HG03520 (cell line): ENCODE results near the gene CNOT6.

ENCODE experiments used
- ATAC-seq: cut with Tn5 transposase; IDR thresholded peaks from one replicate; pipeline ENCODE4 v1.9.1; 2021; ENCODE audit warnings: mild to moderate bottlenecking, moderate library complexity; ENCODE audit not compliant: unreplicated experiment

Gene CNOT6

DNA sequence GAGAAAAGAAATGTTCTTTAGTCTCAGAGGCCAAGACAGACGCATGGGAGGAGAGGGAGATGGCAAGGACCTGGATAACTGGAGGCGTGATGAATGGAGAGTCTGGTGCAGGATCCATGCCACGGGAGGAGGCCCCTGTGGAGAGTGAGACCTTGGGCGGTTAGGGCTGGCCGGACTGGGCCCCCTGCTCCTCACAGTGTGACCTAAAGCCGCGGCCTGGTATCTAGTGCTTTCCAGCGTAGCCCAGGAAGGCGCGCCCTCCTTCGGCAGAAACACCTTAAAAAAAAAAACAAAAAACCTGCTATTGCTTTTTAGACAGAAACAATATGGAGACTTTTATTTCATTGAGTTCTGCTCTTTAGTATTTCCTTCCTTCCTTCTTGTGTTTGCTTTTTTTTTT lies 64.1 kb downstream of the CNOT6 start:
- ATAC-seq: no peak

DNA sequence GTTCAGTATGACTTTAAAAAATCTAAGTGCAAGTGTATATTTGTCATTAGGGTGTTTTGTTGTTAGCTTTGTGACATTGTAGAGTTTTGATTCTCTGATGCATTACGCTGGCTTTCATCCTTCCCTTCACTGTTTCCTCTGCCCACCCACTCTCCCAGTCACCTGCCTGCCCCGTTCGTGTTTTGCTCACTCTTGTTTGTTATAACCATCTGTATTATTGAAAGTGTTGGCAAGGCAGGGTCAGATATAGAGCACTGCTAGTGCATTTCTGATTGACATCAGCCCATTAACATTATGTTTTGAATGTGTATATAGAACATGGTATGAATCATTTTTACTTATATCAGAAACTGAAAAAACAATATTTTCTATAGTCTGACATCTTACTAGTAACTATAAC lies 69.8 kb downstream of the CNOT6 start:
- ATAC-seq: no peak

DNA sequence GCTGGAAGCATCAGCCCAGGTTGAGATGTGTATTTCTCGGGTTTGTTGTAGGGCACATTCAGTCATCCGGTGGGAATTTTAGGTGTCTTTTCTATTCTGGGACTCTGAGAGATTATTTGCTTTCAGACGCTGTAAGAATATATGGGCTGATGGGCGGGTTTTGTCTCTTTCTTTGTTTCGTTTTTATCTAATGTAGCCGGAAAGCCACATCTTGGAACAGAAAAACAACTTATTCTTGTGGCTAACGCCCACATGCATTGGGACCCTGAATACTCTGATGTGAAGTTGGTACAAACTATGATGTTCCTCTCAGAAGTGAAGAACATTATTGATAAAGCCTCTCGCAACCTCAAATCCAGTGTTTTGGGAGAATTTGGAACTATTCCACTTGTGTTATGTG lies 74.7 kb downstream of the CNOT6 start:
- ATAC-seq: no peak

DNA sequence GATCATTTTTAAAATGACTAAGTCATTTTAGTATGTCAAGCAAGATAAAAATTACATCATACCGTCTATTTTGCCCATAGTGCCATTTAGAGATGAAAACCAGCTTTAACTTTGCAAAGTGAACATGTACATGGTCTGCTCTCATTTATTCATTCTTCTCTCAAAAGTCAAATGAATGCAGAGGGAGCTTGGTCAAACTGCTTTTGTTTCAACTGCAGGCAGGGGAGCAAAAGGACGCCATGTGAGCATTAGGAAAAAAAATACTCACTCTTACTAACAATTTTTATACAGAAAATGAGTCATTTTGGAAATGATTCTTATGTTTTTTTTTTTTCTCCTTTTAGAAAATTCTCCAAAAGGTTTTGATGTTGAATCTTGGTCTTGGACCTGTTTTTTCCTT lies 81.4 kb downstream of the CNOT6 start:
- ATAC-seq: no peak

DNA sequence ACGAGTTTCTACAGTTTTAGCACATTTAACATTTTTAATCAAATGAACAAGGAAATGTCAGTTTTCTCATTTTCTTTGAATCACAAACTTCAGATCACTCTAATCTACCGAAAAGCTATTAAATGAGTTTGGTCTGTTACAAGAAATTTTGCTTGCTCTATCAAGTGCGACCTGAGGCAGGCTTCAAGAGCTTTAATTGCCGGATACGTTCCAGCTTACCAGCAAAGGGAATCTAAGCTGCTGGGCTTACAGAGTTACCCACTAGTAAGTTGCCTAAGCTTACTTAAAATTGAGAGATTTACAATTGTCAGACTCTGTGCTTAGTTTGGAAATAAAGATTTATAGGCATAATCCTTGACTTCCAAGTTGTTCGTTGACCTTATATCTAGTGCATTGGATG lies 86.5 kb downstream of the CNOT6 start:
- no peak for ATAC-seq

DNA sequence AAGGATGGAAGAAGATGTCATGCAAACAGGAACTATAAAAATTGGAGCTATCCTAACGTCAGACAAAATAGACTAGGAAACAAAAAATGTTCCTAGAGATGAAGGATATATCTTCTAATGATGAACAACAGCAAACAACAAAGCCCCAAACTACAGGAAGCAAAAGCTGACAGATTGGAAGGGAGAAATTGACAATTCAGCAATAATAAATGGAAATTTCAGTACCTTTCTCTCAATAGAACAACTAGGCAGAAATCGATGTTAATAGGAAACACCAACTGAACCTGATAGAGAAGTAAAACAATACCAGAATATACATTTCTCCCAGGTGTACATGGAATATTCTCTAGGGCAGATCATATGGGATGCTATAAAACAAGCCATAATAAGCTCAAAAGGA lies 89.6 kb downstream of the CNOT6 start:
- no peak for ATAC-seq

DNA sequence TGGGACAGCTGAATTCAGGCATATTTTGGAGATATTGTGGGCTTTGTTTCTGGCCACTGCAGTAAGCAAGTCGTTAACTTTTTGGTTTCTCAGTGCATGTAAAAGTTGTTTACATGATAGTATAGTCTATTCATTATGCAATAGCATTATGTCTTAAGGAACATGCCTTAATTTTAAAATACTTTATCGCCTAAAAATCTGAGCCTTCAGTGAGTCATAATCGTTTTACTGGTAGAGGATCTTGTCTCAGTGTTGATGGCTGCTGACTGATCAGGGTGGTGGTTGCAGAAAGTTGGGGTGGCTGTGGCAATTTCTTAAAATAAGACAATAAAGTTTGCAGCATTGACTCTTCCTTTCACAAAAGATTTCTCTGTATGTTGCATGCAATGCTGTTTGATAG lies 92.0 kb downstream of the CNOT6 start:
- ATAC-seq: no peak

DNA sequence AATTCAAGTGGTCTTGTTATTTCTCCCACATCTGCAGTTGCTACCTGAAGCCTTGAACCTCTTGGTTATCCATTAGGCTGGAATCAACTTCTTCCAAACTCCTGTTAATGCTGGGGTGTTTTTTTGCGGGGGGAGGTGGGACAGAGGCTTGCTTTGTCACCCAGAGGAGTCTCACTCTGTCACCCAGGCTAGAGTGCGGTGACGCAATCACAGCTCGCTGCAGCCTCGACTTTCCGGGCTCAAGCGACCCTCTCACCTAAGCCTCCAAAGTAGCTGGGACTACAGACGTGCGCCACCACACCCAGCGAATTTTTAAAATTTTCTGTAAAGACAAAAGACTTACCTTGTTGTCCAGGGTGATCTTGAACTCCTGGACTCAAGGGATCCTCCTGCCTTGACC lies 92.7 kb downstream of the CNOT6 start:
- no peak for ATAC-seq

DNA sequence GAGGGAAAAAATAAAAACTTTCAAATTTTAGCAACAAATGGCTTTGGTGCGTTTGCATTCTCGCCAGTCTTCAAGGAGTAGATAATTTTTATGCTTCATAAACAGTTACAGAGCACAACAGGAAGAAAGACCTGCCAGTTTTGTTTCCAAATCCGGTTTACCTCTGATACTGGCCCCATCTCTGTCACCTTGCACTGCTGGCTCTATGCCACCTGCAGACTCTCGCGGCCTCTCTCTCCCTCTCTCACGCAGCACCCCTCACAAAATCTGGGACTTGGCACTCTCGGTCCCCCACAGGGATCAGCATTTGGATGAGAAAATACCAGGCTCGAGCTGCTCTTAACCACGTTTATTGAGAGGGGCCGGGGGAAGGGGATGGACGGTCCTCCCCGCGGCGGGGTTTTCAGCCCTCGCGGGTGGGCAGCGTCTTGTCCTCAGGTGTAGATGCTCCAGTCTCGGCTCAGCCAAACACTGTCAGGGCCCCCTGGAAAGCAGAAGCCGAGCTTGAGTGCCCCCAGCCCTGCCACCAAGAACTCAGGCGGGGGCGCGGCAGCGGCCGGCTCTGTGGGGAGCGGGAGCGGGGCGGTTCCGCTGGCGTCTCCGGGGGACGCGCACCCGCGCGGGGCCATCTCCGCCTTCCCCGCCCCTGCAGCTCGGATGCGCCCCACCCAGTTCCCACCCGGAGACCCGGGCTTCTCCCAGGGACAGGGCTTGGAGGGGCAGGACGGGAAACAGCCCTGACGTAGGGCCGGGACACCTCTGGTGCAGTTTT lies 95.8 kb downstream of the CNOT6 start:
- ATAC-seq: no peak

DNA sequence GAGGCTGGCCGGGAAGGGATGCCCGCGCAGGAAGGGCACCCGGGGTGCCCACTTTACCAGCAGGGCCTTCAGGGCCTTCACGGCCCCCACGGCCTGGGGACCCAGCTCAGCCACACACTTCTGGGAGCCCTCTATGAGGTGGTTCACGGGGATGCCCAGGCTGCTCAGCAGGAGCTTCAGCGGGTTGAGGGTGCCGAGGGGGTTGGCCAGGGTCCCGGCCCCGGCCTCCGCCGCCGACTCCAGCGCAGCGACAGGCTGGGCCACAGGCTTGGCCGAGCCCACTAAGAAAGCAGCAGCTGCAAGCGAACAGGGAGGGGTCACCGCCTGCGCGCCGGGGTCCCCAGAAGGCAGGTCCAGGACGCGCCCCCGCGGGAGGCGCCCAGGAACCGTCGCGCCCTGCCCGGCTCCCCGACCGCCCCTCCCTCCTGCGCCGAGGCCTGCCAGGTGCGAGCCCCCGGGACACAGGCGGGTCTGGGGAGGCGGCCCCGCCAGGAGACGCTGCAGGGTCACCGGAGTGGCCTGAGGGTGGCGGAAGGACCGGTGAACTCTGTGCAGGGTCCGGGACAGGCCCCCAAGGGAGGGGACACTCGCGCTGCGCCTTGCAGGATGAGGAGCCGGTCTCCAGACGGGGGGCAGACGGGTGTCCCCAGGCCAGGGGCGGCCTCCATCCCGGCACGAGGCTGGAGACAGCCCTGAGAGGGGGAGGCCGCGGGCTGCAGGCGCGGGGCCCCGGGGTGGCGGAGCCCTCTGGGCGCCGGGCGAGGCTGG lies 96.5 kb downstream of the CNOT6 start:
- ATAC-seq: no peak

DNA sequence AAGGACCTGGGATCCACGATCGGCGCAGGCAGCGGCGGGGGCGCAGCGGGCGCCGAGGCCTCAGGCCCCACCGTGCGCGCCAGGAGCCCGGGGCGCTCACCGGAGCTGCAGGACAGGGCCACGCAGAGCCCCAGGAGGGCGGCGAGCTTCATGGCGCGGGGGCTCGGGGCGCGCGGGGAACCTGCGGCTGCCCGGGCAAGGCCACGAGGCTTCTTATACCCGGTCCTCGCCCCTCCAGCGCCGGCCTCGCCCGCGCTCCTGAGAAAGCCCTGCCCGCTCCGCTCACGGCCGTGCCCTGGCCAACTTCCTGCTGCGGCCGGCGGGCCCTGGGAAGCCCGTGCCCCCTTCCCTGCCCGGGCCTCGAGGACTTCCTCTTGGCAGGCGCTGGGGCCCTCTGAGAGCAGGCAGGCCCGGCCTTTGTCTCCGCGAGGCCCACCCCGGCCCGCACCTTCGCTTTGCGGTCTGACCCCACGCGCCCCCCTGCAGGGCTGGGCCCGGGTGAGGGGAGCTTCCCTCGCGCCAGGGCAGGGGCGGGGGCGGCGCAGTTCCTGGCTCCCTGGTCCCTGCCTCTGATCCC lies 97.2 kb downstream of the CNOT6 start, which contains the start of gene SCGB3A1:
SCGB3A1 (minus strand) TSS at position 189 of the 577 bp plus-strand sequence; CDS start at position 152, 37 bp downstream.
- no peak for ATAC-seq

DNA sequence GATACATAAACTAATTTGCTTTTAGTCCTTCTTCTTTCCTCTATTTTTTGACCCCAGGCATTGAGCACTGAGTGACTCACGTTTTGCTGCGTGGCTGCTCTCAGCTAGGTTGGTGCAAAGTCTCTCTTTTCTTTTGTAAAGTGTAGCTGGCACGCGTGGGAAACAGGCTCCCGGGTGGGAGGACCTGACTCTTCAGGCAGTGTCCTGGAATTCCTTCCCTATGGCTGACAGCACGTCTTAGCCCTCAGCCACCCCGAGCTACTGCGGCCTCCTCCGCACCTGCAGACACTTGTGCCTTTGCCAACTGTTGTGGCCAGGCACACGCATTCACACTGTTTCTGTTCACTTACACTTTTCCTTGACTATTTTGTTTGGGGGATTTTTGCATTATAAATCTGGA lies 98.0 kb downstream of the CNOT6 start:
- ATAC-seq: no peak

DNA sequence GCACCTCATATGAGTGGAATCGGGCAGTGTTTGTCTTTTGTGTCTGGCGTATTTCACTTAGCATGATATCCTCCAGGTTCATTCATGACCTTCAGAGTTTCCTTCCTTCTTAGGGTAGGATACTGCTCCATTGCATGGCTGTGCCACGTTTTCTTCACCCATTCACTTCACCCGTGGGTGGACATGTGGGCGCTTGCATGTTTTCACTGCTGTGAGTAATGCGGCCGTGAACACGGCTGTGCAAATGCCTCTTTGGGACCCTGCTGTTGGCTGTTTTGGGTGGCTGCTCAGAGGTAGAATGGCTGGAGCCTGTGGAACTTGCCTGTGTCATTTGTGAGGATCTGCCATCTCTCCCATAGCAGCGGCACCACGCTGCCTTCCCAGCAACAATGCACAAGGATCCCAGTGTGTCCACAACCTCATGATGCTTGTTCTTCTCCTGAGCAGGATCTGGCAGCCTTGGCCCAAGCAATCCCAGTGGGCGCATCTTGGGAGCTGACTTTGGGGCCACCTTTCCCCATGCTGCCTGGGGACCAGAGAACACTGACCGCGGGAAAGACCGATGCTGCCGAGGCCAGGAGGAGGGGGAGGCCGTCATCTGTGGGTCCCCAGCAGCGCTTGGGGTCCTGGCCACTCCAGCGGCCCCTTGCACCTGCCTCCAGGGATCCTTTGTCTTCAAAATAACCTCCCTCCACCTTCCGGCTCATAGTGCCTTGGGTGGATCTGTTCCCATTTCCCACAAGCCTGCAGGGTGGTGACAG lies 99.4 kb downstream of the CNOT6 start:
- no peak for ATAC-seq

DNA sequence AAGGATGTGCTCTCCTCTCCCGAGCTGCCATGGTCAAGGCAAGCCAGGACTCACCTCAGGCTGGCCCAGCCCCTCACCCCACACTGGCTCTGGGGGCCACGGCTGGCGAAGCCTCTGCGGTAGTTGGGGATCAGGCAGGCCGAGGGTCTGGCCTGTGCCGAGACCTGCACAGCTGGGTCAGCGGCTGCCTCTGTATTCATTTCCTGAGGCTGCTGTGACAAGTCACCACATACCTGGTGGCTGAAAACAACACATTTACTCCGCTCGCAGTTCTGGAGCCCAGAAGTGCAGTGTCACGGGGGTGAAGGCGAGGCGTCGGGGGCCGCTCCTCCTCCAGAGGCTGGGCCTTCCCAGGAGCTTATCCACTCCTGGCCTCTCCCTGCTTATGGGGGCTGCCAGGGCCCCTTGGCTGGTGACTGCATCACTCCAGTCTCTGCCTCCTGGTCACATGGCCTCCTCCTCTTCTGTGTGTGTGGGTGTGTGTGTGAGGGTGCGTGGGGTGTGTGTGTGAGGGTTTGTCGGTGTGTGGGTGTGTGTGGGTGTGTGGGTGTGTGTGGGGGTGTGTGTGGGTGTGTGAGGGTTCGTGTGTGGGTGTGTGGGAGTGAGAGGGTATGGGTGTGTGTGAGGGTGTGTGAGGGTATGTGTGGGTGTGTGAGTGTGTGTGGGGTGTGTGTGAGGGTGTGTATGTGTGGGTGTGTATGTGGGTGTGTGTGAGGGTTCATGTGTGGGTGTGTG lies 100.3 kb downstream of the CNOT6 start:
- ATAC-seq: no peak

DNA sequence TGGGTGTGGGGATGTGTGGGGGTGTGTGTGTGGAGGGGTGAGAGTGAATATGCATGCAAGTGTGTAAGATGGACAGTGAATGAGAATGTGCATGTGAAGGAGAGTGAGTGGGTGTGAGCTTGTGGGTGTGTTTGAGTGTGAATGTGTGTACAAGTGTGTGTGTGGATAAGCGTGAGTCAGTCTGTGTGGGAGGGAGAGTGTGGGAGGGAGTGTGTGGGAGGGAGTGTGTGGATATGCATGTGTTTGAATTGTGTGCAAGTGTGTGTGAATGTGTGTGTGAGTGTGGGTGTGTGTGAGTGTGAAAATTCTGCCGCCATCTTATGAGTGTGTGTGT lies 100.8 kb downstream of the CNOT6 start:
- no peak for ATAC-seq

DNA sequence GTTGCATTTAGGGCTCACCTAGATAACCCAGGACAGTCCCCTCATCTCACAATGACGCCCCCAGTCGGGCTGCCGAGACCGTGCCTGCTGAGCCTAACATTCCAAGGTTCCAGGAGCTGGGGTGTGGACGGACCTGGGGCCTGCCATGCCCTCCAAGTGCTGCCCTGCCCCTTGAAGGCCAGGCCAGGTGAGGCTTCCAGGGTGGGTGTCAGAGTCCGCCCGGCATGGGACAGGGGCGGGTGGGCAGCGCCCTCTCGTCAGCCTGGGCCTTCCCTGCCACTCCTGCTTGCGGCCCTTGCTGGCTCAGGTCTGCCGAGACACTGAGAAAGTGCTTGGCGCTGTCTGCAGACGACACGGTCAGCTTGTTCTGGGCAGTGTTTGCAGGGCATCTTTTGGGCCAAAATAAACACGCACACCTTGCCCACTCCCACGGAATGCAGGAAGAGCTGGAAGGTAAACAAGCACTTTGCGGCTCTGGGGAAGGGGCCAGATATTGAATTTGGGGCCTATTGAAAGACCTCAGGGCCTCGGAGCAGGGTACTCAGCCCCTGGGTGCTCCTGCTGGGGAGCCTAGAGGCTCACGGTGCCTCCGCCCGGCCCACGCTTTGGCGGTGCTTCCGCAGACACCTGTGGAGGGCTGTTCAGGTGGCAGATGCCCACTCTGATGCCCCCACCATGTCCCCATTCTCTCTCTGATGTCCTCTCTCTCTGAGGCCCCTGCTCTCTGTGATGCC lies 101.4 kb downstream of the CNOT6 start:
- no peak for ATAC-seq

DNA sequence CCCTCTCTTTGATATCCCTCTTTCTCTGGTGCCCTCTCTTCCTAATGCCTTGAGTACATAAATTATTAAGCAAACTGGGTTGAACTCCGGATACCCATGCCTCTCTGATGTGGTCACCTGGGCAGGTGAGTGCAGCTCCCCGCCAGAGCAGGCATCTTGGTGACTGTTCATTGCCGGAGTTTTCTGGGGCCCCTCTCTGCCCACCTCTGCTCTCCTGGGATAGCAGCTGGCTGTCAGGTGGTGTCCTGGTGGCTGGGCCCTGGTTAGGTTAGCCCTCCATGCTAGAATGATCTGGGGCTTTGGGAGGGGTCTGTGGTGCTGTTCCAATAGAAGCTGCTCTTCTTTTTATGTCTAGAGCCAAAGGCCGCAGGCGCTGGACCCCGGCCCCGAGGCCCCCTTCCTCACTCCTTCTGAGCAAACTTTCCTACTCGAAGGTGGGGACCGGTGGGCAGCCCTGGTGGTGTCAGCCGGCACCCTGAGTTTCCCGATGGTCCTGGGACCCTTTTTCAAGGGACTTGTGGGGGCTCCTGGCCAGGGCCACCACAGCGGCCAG lies 102.0 kb downstream of the CNOT6 start:
- no peak for ATAC-seq

DNA sequence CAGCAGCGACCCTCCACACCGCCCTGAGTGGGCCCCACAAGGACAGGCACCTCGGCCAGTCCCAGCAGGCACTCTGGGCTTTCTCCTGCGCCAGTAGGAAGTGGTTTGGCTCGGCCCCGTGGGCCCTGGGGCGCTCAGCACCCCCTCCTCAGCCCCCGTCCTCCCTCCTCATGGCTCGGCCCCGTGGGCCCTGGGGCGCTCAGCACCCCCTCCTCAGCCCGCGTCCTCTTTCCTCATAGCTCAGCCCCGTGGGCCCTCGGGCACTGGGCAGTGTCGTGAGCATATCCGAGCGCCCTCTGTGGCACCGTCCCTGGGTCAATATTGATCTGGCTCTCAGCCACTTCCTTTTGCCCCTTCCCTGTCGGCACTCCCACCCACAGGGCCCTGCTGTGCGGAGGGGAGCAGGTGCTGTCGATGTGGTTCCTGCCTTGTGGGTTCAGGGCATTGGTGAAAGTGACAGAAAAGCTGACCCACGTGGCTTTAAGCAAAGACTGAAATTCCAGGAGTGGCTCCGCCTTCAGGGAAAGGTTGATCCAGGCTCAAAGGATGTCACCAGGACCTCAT lies 102.6 kb downstream of the CNOT6 start:
- no peak for ATAC-seq

DNA sequence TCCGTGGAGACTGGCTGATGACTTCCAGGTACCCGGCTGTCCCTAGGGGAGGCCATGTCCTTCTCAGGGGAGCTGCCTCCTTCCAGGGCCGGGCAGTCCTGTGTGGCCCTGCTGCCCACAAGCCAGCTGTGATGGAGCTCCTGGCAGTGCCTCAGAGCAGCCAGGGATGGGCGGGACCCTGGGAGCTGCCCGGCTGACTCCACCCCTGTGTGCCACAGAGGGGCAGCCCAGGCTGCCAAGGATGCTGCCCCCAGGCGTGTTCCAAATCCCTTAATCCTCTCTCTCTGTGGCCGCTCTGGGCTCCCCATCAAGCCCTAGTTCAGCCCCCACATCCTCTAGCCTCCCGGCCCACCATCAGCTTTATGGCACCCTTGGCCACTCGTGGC lies 104.1 kb downstream of the CNOT6 start:
- no peak for ATAC-seq
